Spleen (tissue), 11 donors: Measurements from ENCODE around the gene EFCAB11. TPM values are rescaled to one million over a fixed set of nuclear protein-coding genes. Genes with fewer than 3 reads are reported as not detected.

Source experiments
- DNase-seq: peaks from one replicate; pipeline ENCODE4 v3.0.0-alpha.2; 2020
- H3K27ac ChIP-seq, 8 donors: fragments of 200-600 bp; sonication (generic) in 7 of 8; 1 replicate in 4 of 8; 2 replicates in 4 of 8; pipeline versions ENCODE4 v1.5.0 to v1.8.0; 2016 to 2021; ENCODE audit warnings: inconsistent platforms in 4 of 8, mild to moderate bottlenecking in 4 of 8, moderate library complexity in 1 of 8
- H3K27me3 ChIP-seq, 7 donors: fragments of 200-600 bp; sonication (generic) in 6 of 7; replicated peaks in 1 of 7; 1 replicate in 4 of 7; 2 replicates in 3 of 7; pipeline versions ENCODE4 v1.5.0 to v1.8.0; 2016 to 2021; ENCODE audit warnings: inconsistent platforms in 3 of 7, mild to moderate bottlenecking in 1 of 7
- H3K36me3 ChIP-seq, 6 donors: fragments of 200-600 bp; sonication (generic) in 5 of 6; 1 replicate in 4 of 6; 2 replicates in 2 of 6; pipeline versions ENCODE4 v1.5.0 to v1.8.0; 2016 to 2021; ENCODE audit warnings: inconsistent platforms in 2 of 6
- H3K4me1 ChIP-seq, 6 donors: fragments of 200-600 bp; sonication (generic) in 5 of 6; 1 replicate in 3 of 6; 2 replicates in 3 of 6; pipeline versions ENCODE4 v1.5.0 to v1.8.0; 2016 to 2021; ENCODE audit warnings: inconsistent platforms in 3 of 6
- H3K4me3 ChIP-seq, 8 donors: fragments of 200-600 bp; sonication (generic) in 7 of 8; 1 replicate in 4 of 8; 2 replicates in 4 of 8; pipeline versions ENCODE4 v1.5.0 to v1.8.0; 2016 to 2021; ENCODE audit warnings: inconsistent platforms in 4 of 8, mild to moderate bottlenecking in 4 of 8, moderate library complexity in 2 of 8
- H3K9me3 ChIP-seq, 8 donors: fragments of 200-600 bp; sonication (generic) in 7 of 8; 1 replicate in 4 of 8; 2 replicates in 4 of 8; pipeline versions ENCODE4 v1.5.0 to v1.8.0; 2016 to 2021; ENCODE audit warnings: inconsistent platforms in 4 of 8
- POLR2A ChIP-seq, 3 donors: fragments of 450-650 bp; IDR thresholded peaks; one replicate each; pipeline ENCODE4 v1.5.1; 2017; ENCODE audit warnings: antibody characterized with exemption in 3 of 3, mild to moderate bottlenecking in 1 of 3
- POLR2AphosphoS5 ChIP-seq, 3 donors: sonication (generic); formaldehyde crosslinking; IDR thresholded peaks; one replicate each; pipeline ENCODE4 v1.5.1; 2017; ENCODE audit warnings: antibody characterized with exemption in 3 of 3
- WGBS, 5 donors: extraction: QIAGEN DNeasy Blood & Tissue Kit in 3 of 5; methylation state at CpG; one replicate each; pipeline versions ENCODE4 v1.1.5 to v1.1.7; 2013 to 2018; 5-methylcytosine and 5-hydroxymethylcytosine counted together
- intact Hi-C: fragments of 100-400 bp; cut with DNase I; formaldehyde crosslinking; loops from one replicate; pipeline ENCODE4 v1.15.0; 2023; ENCODE audit warnings: low total_unique reads
- polyA plus RNA-seq, 3 donors: library from polyadenylated mRNA; stranded (reverse); fragments of 200-250 nt; gene quantifications; one replicate each; pipeline ENCODE4 v1.2.1, GENCODE V29; 2013
- total RNA-seq, 7 donors: library from RNA; depleted of rRNA in 3 of 7; stranded (reverse); fragments of >200 nt in 3 of 7; fragmentation: NEBNext Ultra II Directional in 4 of 7; extraction: Animal tissue kit (Norgen Biotek cat#: 25700) in 4 of 7; gene quantifications; one replicate each; pipeline versions ENCODE4 v1.1.0 to v1.2.1, GENCODE V29; 2016 to 2021
- TF ChIP-seq, protein P1 (sequence below), 11 experiments: fragments of 200-600 bp in 7 of 11; fragments of 450-650 bp in 4 of 11; sonication (generic) in 4 of 11; IDR thresholded peaks in 8 of 11; conservative IDR thresholded peaks in 3 of 11; 1 replicate in 7 of 11; 2 replicates in 4 of 11; pipeline versions ENCODE4 v1.4.0 to v1.8.0; 2016 to 2021; ENCODE audit warnings: antibody characterized with exemption in 11 of 11, inconsistent platforms in 4 of 11, mild to moderate bottlenecking in 1 of 11
- donor health status: healthy with polysubstance abuse.
- donor health status: DM: no; HTN: no; CAD: no; lungs with moderate emphysema.
- donor health status: DM: no; HTN: no; CAD: no.
- donor health status: Bipolar disorder and iron deficiency.
- donor health status: healthy.
- donor health status: DM: no; HTN: no; CAD: no.
- donor health status: DM: yes; HTN: yes; CAD: no.

EFCAB11 gene
- total and polyA plus RNA-seq, 10 donors = 2.5 to 13.7 (median 7.4) TPM

DNA sequence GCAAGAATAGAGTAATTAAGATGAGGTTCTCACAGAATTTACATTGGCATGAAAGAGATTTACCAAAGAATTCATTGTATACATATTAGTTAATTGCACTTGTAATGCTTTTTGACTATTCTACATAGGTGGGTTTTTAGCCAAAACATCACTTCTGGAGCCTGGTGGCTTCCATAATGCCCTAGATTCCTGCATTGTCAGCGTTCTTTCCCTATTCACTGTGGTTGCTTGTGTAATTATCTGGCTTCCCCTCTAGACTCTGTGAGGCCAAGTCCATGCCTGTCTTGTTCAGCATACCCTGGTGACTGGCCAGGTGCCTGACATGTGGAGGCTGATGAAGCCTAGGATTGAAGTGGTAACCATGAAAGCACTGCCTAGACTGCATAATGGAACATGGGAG lies 42.4 kb upstream of the EFCAB11 start:
- H3K4me1 ChIP-seq = no peaks in the 10 kb centered on the region
- intact Hi-C loops = no loop called here
- no peak for TF ChIP-seq POLR2A (IDR thresholded peaks at IDR 0.05)
- no peak for TF ChIP-seq POLR2AphosphoS5 (IDR thresholded peaks at IDR 0.05)
- TF ChIP-seq, protein P1, sequence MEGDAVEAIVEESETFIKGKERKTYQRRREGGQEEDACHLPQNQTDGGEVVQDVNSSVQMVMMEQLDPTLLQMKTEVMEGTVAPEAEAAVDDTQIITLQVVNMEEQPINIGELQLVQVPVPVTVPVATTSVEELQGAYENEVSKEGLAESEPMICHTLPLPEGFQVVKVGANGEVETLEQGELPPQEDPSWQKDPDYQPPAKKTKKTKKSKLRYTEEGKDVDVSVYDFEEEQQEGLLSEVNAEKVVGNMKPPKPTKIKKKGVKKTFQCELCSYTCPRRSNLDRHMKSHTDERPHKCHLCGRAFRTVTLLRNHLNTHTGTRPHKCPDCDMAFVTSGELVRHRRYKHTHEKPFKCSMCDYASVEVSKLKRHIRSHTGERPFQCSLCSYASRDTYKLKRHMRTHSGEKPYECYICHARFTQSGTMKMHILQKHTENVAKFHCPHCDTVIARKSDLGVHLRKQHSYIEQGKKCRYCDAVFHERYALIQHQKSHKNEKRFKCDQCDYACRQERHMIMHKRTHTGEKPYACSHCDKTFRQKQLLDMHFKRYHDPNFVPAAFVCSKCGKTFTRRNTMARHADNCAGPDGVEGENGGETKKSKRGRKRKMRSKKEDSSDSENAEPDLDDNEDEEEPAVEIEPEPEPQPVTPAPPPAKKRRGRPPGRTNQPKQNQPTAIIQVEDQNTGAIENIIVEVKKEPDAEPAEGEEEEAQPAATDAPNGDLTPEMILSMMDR (IDR thresholded peaks at IDR 0.05 in 8 of 11, conservative IDR thresholded peaks at IDR 0.05 in 3 of 11) = no peak
- H3K27me3 ChIP-seq = no peaks in the 10 kb centered on the region
- 67 to 84% (median 70%) methylated on average over 1 of the region's 1 CpG for WGBS, 5 donors
- no peak for DNase-seq
- H3K9me3 ChIP-seq = no peaks in the 10 kb centered on the region
- H3K4me3 ChIP-seq = no peak overlapping the region
- peaks cover 0 to 100% (median 64%) of the 10 kb centered on the region in 6 donors for H3K36me3 ChIP-seq
- no peak overlapping the region for H3K27ac ChIP-seq

DNA sequence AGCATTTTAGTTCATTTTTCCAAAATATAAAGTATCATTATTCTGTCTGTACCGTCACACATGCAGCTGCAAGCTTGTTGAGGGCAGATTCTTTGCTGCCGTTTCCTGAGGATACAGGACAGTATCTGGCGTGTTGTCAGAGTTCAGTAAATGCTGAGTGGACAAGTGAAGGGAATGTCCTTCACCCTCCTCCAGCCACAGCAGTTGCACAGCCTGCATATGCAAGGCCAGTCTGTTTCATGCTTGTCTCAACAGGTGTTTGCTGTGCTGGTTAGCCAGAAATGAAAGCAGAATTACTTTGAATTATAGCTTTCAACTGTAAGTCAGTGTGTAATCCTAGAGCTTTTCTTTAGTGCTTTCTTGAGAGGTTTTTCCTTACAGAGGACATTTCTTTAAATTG lies 37.7 kb upstream of the EFCAB11 start:
- Histone ChIP-seq H3K27me3 (no peaks in the 10 kb centered on the region), H3K36me3 (peaks cover 0 to 100% (median 77%) of the 10 kb centered on the region in 6 donors), H3K4me1 (no peaks in the 10 kb centered on the region), H3K4me3 (no peak overlapping the region), H3K27ac (no peak overlapping the region), H3K9me3 (no peaks in the 10 kb centered on the region)
- intact Hi-C loops = no loop called here
- WGBS, 5 donors = 82 to 95% (median 86%) methylated on average over 3 of the region's 3 CpGs
- DNase-seq = no peak
- TF ChIP-seq POLR2A (IDR thresholded peaks at IDR 0.05) (no peak), POLR2AphosphoS5 (IDR thresholded peaks at IDR 0.05) (no peak)
- TF ChIP-seq, protein P1 (IDR thresholded peaks at IDR 0.05 in 8 of 11, conservative IDR thresholded peaks at IDR 0.05 in 3 of 11) = no peak

GRCh38 chr14:89990623-89991275 lies 36.2 kb upstream of the EFCAB11 start:
- DNase-seq = no peak
- no peaks in the 10 kb centered on the region for H3K27me3 ChIP-seq
- H3K4me3 ChIP-seq = no peak overlapping the region
- H3K36me3 ChIP-seq = peaks cover 0 to 100% (median 78%) of the 10 kb centered on the region in 6 donors
- TF ChIP-seq POLR2A (IDR thresholded peaks at IDR 0.05) (no peak), POLR2AphosphoS5 (IDR thresholded peaks at IDR 0.05) (no peak)
- TF ChIP-seq, protein P1 (IDR thresholded peaks at IDR 0.05 in 8 of 11, conservative IDR thresholded peaks at IDR 0.05 in 3 of 11) = no peak
- WGBS, 5 donors = 73 to 85% (median 81%) methylated on average over 2 of the region's 2 CpGs
- no peak overlapping the region for H3K27ac ChIP-seq
- H3K4me1 ChIP-seq = no peaks in the 10 kb centered on the region
- intact Hi-C loops = no loop called here
- H3K9me3 ChIP-seq = no peaks in the 10 kb centered on the region

DNA sequence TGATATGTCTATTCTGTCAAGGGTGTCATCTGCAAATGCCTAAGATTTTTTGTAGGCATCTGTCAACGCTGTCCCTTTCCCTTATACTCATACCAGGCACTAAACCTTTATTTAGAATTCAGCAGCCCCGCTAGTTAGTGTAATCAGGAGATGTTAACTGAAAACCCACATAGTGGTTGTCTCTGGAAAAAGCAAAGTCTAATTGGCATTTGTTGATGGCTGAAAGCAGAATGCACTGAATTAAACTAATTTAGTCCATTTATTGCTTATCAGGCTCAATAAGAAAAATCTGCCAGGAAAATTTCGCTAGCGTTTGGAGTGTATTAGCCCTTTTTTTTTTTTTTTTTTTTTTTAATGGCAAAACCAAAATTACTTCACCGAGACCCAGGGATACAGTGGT lies 35.7 kb upstream of the EFCAB11 start:
- 94 to 98% (median 97%) methylated on average over 5 of the region's 5 CpGs for WGBS, 5 donors
- peaks cover 0 to 100% (median 76%) of the 10 kb centered on the region in 6 donors for H3K36me3 ChIP-seq
- intact Hi-C loops = no loop called here

More for the DNA sequence above, 35.7 kb upstream of the EFCAB11 start:
- H3K27ac ChIP-seq = no peak overlapping the region
- no peaks in the 10 kb centered on the region for H3K9me3 ChIP-seq
- TF ChIP-seq, protein P1 (IDR thresholded peaks at IDR 0.05 in 8 of 11, conservative IDR thresholded peaks at IDR 0.05 in 3 of 11) = no peak
- TF ChIP-seq POLR2AphosphoS5 (IDR thresholded peaks at IDR 0.05) = no peak
- no peak for TF ChIP-seq POLR2A (IDR thresholded peaks at IDR 0.05)
- no peak for DNase-seq
- H3K27me3 ChIP-seq = no peaks in the 10 kb centered on the region
- H3K4me1 ChIP-seq = no peaks in the 10 kb centered on the region
- no peak overlapping the region for H3K4me3 ChIP-seq
